K562 (cell line): ENCODE results near the gene CAPN7. TPM values are rescaled to one million over a fixed set of nuclear protein-coding genes. Genes with fewer than 3 reads are reported as not detected.
A peak's percentile ranks its signal among the peaks of the same experiment; 100 is the strongest.

Source experiments
- ATAC-seq: fragments of 200-7000 bp; cut with Tn5 transposase; 3 replicates; pipeline ENCODE4 v1.9.1; 2020; ENCODE audit warnings: moderate library complexity
- BruUV-seq: library from RNA; stranded (reverse); fragments of 400-500 nt; replicated peaks from 2 replicates; lab custom pipeline; 2021; lab: Mats Ljungman, UMichigan
- CTCF ChIA-PET: fragments of 300-600 bp; formaldehyde crosslinking; extraction: SDS; loops from one replicate; lab custom pipeline; 2021; ENCODE audit warnings: low intra/inter-chr PET ratio; lab: Yijun Ruan, JAX
- POLR2A ChIA-PET: fragments of 300-600, 350-650 bp; sonication (Branson Sonifier 250); formaldehyde crosslinking; extraction: SDS; loops from one replicate; lab custom pipeline; 2021; ENCODE audit warnings: antibody characterized with exemption, inconsistent platforms; lab: Yijun Ruan, JAX
- DNase-seq, 4 experiments: peaks; one replicate each; pipeline versions ENCODE4 v3.0.0 to v3.0.0-alpha.2; 2011 to 2018; ENCODE audit warnings: low spot score in 3 of 4, mixed read lengths in 3 of 4; ENCODE audit errors: extremely low read depth in 1 of 4
- FAIRE-seq: peaks from 2 replicates; lab custom pipeline; 2011; peaks lifted over from hg19 to GRCh38; lab: Jason Lieb, UNC
- H2AFZ ChIP-seq: 2 replicates; pipeline ENCODE4 v1.6.0; 2011; ENCODE audit warnings: low read depth, low read length, control low read depth, inconsistent platforms
- H3K27ac ChIP-seq: fragments of 200-600 bp; 3 replicates; pipeline ENCODE4 v1.8.0; 2011; ENCODE audit warnings: low read depth, mild to moderate bottlenecking, control low read depth, inconsistent platforms, low read length, moderate library complexity, mixed read lengths; ENCODE audit errors: extremely low read depth
- H3K27me3 ChIP-seq, 2 experiments: fragments of 300-600 bp in 1 of 2; 2 replicates in 1 of 2; 3 replicates in 1 of 2; pipeline versions ENCODE4 v1.6.0 to v1.8.0; 2011; ENCODE audit warnings: inconsistent platforms in 2 of 2, low read length in 2 of 2, mild to moderate bottlenecking in 1 of 2, mixed read lengths in 1 of 2, moderate library complexity in 1 of 2; ENCODE audit not compliant: control insufficient read depth in 2 of 2, insufficient read depth in 2 of 2
- H3K36me3 ChIP-seq: fragments of 300-600 bp; 3 replicates; pipeline ENCODE4 v1.8.0; 2011; ENCODE audit warnings: mild to moderate bottlenecking, low read length, inconsistent platforms; ENCODE audit not compliant: control insufficient read depth, insufficient read depth
- H3K4me1 ChIP-seq, 2 experiments: fragments of 200-600 bp in 1 of 2; replicated peaks in 1 of 2; 2 replicates in 1 of 2; 3 replicates in 1 of 2; pipeline versions ENCODE4 v1.5.1 to v1.8.0; 2011; ENCODE audit warnings: inconsistent platforms in 2 of 2, low read length in 2 of 2, mild to moderate bottlenecking in 1 of 2, mixed read lengths in 1 of 2, moderate library complexity in 1 of 2; ENCODE audit not compliant: control insufficient read depth in 2 of 2, insufficient read depth in 2 of 2
- H3K4me2 ChIP-seq: 2 replicates; pipeline ENCODE4 v1.6.1; 2011; ENCODE audit warnings: low read length, control low read depth, inconsistent platforms, mixed read lengths; ENCODE audit not compliant: insufficient read depth
- H3K4me3 ChIP-seq: fragments of 200-600 bp; sonication (generic), shearing (Covaris generic); 2 replicates; pipeline ENCODE4 v1.5.1; 2016; ENCODE audit warnings: control low read depth, inconsistent platforms
- H3K79me2 ChIP-seq: fragments of 200-600 bp; 3 replicates; pipeline ENCODE4 v1.8.0; 2011; ENCODE audit warnings: low read length, inconsistent platforms; ENCODE audit not compliant: control insufficient read depth, insufficient read depth
- H3K9ac ChIP-seq, 2 experiments: 2 replicates each; pipeline versions ENCODE4 v1.6.0 to v1.6.1; 2011; ENCODE audit warnings: low read depth in 2 of 2, low read length in 2 of 2, control low read depth in 1 of 2, inconsistent platforms in 1 of 2, mild to moderate bottlenecking in 1 of 2, mixed read lengths in 1 of 2; ENCODE audit not compliant: insufficient read depth in 1 of 2
- H3K9me1 ChIP-seq: one replicate; pipeline ENCODE4 v1.6.0; 2011; ENCODE audit warnings: inconsistent platforms, mild to moderate bottlenecking, low read length, moderate library complexity; ENCODE audit not compliant: control insufficient read depth, insufficient read depth
- H3K9me3 ChIP-seq: replicated peaks from 2 replicates; pipeline ENCODE4 v1.5.1; 2011; ENCODE audit warnings: low read depth, low read length, inconsistent platforms; ENCODE audit not compliant: control insufficient read depth, insufficient read depth
- H4K20me1 ChIP-seq: replicated peaks from 2 replicates; pipeline ENCODE4 v1.6.1; 2011; ENCODE audit warnings: low read length, inconsistent platforms, mixed read lengths; ENCODE audit not compliant: control insufficient read depth, insufficient read depth
- CEBPB ChIP-seq: fragments of 450-650 bp; IDR thresholded peaks from 2 replicates; pipeline ENCODE4 v1.6.1; 2016; ENCODE audit warnings: missing genetic modification characterization, missing compliant biosample characterization
- POLR3G ChIP-seq: IDR thresholded peaks from 2 replicates; pipeline ENCODE4 v1.6.1; 2011; ENCODE audit not compliant: insufficient read length, insufficient replicate concordance; ENCODE audit errors: extremely low read depth
- RFX1 ChIP-seq: fragments of 450-650 bp; IDR thresholded peaks from 2 replicates; pipeline ENCODE4 v1.6.1; 2016; ENCODE audit warnings: mild to moderate bottlenecking, moderate library complexity
- TEAD4 ChIP-seq, 2 experiments: sonication (generic) in 1 of 2; formaldehyde crosslinking in 1 of 2; IDR thresholded peaks; 2 replicates each; pipeline versions ENCODE4 v1.6.1 to v1.8.0; 2012 to 2022; ENCODE audit warnings: borderline replicate concordance in 1 of 2, inconsistent platforms in 1 of 2, low read length in 1 of 2, mild to moderate bottlenecking in 1 of 2, missing genetic modification reagents in 1 of 2
- WGBS: fragments of 100-300 bp; shearing (Covaris generic); methylation state at CpG from one replicate; pipeline ENCODE4 v1.1.6; 2016; ENCODE audit warnings: low coverage, mixed read lengths; ENCODE audit not compliant: insufficient coverage; ENCODE audit errors: missing lambda C conversion rate; 5-methylcytosine and 5-hydroxymethylcytosine counted together
- in situ Hi-C: fragments of 300-500 bp; cut with MboI; formaldehyde crosslinking; loops from 4 replicates; pipeline ENCODE4 v1.15.0; 2018; ENCODE audit warnings: inconsistent platforms, mixed read lengths
- intact Hi-C: fragments of 100-400 bp; cut with micrococcal nuclease; formaldehyde crosslinking; loops from 2 replicates; pipeline ENCODE4 v1.14.2; 2022
- polyA plus RNA-seq, 8 experiments: library from polyadenylated mRNA; depleted of rRNA in 4 of 8; stranded (reverse) in 5 of 8; unstranded in 3 of 8; fragments of >200 nt; fragmentation: Nextera tagmentation in 2 of 8; fragmentation: Illumina TruSeq in 1 of 8; extraction: Ambion mirVana in 2 of 8; extraction: Trizol in 1 of 8; gene quantifications; 2 replicates each; pipeline versions ENCODE4 v1.2.1 to v1.2.3, GENCODE V29; 2011 to 2014; ENCODE audit warnings: inconsistent platforms in 1 of 8, missing spikeins in 1 of 8
- total RNA-seq, 7 experiments: library from RNA; depleted of rRNA in 6 of 7; stranded (reverse); fragments of >200 nt in 6 of 7; fragmentation: Illumina TruSeq in 2 of 7; extraction: Trizol in 2 of 7; gene quantifications; 2 replicates each; pipeline versions ENCODE4 v1.2.1 to v1.2.3, GENCODE V29; 2011 to 2021; ENCODE audit warnings: low replicate concordance in 1 of 7

The CAPN7 gene
- total and polyA plus RNA-seq, 9 of the 15 experiments (the other 6 are each of a cell fraction or from before 2014, with no cell fraction given), result 6.5 to 42.7 (median 32.7) TPM

GRCh38 chr3:15281817-15282216 is 75.8 kb downstream of the CAPN7 start:
- in situ Hi-C loops, result no loop called here
- ChIA-PET CTCF (no interaction called here), POLR2A (interaction anchor here (2.3 kb wide), 1 partner anchor 16 kb away, joined by 8 read pairs; no protein-coding TSS in a partner anchor)
- Histone ChIP-seq H3K9me3 (no peaks in the 10 kb centered on the region), H3K36me3 (no peaks in the 10 kb centered on the region), H4K20me1 (no peaks in the 10 kb centered on the region), H3K79me2 (no peaks in the 10 kb centered on the region), H3K9me1 (no peaks in the 10 kb centered on the region), H3K27me3 (no peaks in the 10 kb centered on the region), H3K4me3 (no peak overlapping the region), H3K27ac (no peak overlapping the region), H3K4me2 (no peak overlapping the region), H3K4me1 (peaks cover 0 to 11% of the 10 kb centered on the region in 2 experiments; a peak in 3 of 5 replicates), H3K9ac (no peak overlapping the region), H2AFZ (no peak overlapping the region)
- DNase-seq, result no peak
- ATAC-seq, result no peak
- TF ChIP-seq RFX1, result no peak
- TF ChIP-seq CEBPB (tag), result peak; percentile 51; the same call in 1 of the 2 replicates
- WGBS, result 90% methylated on average over 6 of the region's 9 CpGs
- no TSS peak for BruUV-seq
- no peak for FAIRE-seq
- intact Hi-C loops, result no loop called here

- H3K4me1 ChIP-seq, result peaks cover 7 to 12% of the 10 kb centered on the region in 2 experiments; a peak in 4 of 5 replicates
- no peak for ATAC-seq
- FAIRE-seq, result no peak
Measured at GRCh38 chr3:15283702-15284101, 77.7 kb downstream of the CAPN7 start.

More at GRCh38 chr3:15283702-15284101, 77.7 kb downstream of the CAPN7 start:
- Histone ChIP-seq H3K36me3 (no peaks in the 10 kb centered on the region), H3K9me3 (no peaks in the 10 kb centered on the region), H4K20me1 (no peaks in the 10 kb centered on the region), H3K4me2 (no peak overlapping the region), H3K4me3 (no peak overlapping the region), H3K27me3 (no peaks in the 10 kb centered on the region), H3K27ac (no peak overlapping the region), H3K9me1 (no peaks in the 10 kb centered on the region), H3K79me2 (no peaks in the 10 kb centered on the region), H2AFZ (no peak overlapping the region), H3K9ac (no peak overlapping the region)
- no peak for TF ChIP-seq POLR3G
- no peak for TF ChIP-seq TEAD4 (IDR thresholded peaks at IDR 0.05; ENCODE audit: low read length)
- no peak for TF ChIP-seq TEAD4 (CRISPR knock-in tag; IDR thresholded peaks at IDR 0.05; ENCODE audit: borderline replicate concordance)
- POLR2A ChIA-PET, result interaction anchor here (0.7 to 1.5 kb wide), 4 partner anchors 8 to 78 kb away, joined by 3 to 5 read pairs (median 4); partner anchors contain the start of gene CAPN7
- BruUV-seq, result no TSS peak
- 88% methylated on average over 1 of the region's 1 CpG for WGBS
- in situ Hi-C loops (no loop called here), intact Hi-C loops (no loop called here)
- no peak for DNase-seq
- CTCF ChIA-PET, result no interaction called here
